G401 (cell line): ENCODE data around the gene SLC12A8. TPM values are rescaled to one million over a fixed set of nuclear protein-coding genes. Genes with fewer than 3 reads are reported as not detected.

Source experiments
- DNase-seq: peaks from one replicate; pipeline ENCODE4 v3.0.0-alpha.2; 2015; ENCODE audit warnings: low spot score
- in situ Hi-C: cut with HindIII; loops from 2 replicates; pipeline ENCODE4 v1.10.0; 2016; ENCODE audit warnings: low sequenced_read_pairs, mixed read lengths
- total RNA-seq: library from RNA; depleted of rRNA; stranded (reverse); fragments of >200 nt; shearing (Covaris generic); gene quantifications from 2 replicates; pipeline ENCODE4 v1.2.3, GENCODE V29; 2014

The SLC12A8 gene
- total RNA-seq, 1 experiment from 2014 or later = not detected

- in situ Hi-C loops = no loop called here
- no peak for DNase-seq
These were observed 48.6 kb downstream of the SLC12A8 start for GRCh38 chr3:125163739-125164601.

GRCh38 chr3:125161607-125162219 is 50.8 kb downstream of the SLC12A8 start:
- DNase-seq = no peak
- in situ Hi-C loops = no loop called here

- in situ Hi-C loops = no loop called here
These were observed 51.8 kb downstream of the SLC12A8 start for GRCh38 chr3:125160606-125161371.

GRCh38 chr3:125157183-125157582 is 55.4 kb downstream of the SLC12A8 start:
- in situ Hi-C loops = no loop called here

More at GRCh38 chr3:125160606-125161371, 51.8 kb downstream of the SLC12A8 start:
- DNase-seq = no peak

GRCh38 chr3:125156456-125156855 is 56.1 kb downstream of the SLC12A8 start:
- no peak for DNase-seq
- in situ Hi-C loops = no loop called here

More at GRCh38 chr3:125157183-125157582, 55.4 kb downstream of the SLC12A8 start:
- DNase-seq = no peak

GRCh38 chr3:125154800-125155269 is 57.7 kb downstream of the SLC12A8 start:
- DNase-seq = no peak
- in situ Hi-C loops = no loop called here

GRCh38 chr3:125154110-125154509 is 58.4 kb downstream of the SLC12A8 start:
- no peak for DNase-seq
- in situ Hi-C loops = no loop called here

- DNase-seq = no peak
- in situ Hi-C loops = no loop called here
These were observed 59.6 kb downstream of the SLC12A8 start for GRCh38 chr3:125152951-125153350.

- DNase-seq = no peak
- in situ Hi-C loops = no loop called here
These were observed 60.6 kb downstream of the SLC12A8 start for GRCh38 chr3:125151916-125152315.

- no peak for DNase-seq
- in situ Hi-C loops = no loop called here
These were observed 61.1 kb downstream of the SLC12A8 start for GRCh38 chr3:125151442-125151817.

GRCh38 chr3:125150525-125151441 is 61.8 kb downstream of the SLC12A8 start:
- DNase-seq = peak; percentile 20
- in situ Hi-C loops = no loop called here

- in situ Hi-C loops = no loop called here
- DNase-seq = no peak
These were observed 63.1 kb downstream of the SLC12A8 start for GRCh38 chr3:125149462-125149861.

GRCh38 chr3:125148836-125149235 is 63.7 kb downstream of the SLC12A8 start:
- in situ Hi-C loops = no loop called here
- no peak for DNase-seq

GRCh38 chr3:125148016-125148812 is 64.3 kb downstream of the SLC12A8 start:
- in situ Hi-C loops = no loop called here
- DNase-seq = no peak

GRCh38 chr3:125147491-125147820 is 65.1 kb downstream of the SLC12A8 start:
- in situ Hi-C loops = no loop called here
- no peak for DNase-seq

- DNase-seq = no peak
- in situ Hi-C loops = no loop called here
These were observed 65.7 kb downstream of the SLC12A8 start for GRCh38 chr3:125146626-125147490.

GRCh38 chr3:125145751-125146475 is 66.6 kb downstream of the SLC12A8 start:
- in situ Hi-C loops = no loop called here

More at GRCh38 chr3:125145751-125146475, 66.6 kb downstream of the SLC12A8 start:
- no peak for DNase-seq
